Gastroesophageal sphincter (tissue), 3 donors: ENCODE results near the gene GOSR2.

ENCODE experiments used
- POLR2A ChIP-seq, 2 donors: fragments of 450-650 bp; IDR thresholded peaks; one replicate each; pipeline ENCODE4 v1.6.1; 2017; ENCODE audit warnings: antibody characterized with exemption in 2 of 2, mild to moderate bottlenecking in 2 of 2, moderate library complexity in 1 of 2
- POLR2AphosphoS5 ChIP-seq: sonication (generic); formaldehyde crosslinking; IDR thresholded peaks from one replicate; pipeline ENCODE4 v1.6.1; 2017; ENCODE audit warnings: antibody characterized with exemption
- TF ChIP-seq, protein P1 (sequence below), 4 experiments: fragments of 200-600 bp in 2 of 4; fragments of 450-650 bp in 2 of 4; sonication (generic) in 1 of 4; IDR thresholded peaks; one replicate each; pipeline ENCODE4 v1.5.1; 2017 to 2019; ENCODE audit warnings: antibody characterized with exemption in 4 of 4, mild to moderate bottlenecking in 2 of 4, moderate library complexity in 2 of 4

- TF ChIP-seq POLR2A (IDR thresholded peaks at IDR 0.05) (no peak), POLR2AphosphoS5 (no peak)
- TF ChIP-seq, protein P1, sequence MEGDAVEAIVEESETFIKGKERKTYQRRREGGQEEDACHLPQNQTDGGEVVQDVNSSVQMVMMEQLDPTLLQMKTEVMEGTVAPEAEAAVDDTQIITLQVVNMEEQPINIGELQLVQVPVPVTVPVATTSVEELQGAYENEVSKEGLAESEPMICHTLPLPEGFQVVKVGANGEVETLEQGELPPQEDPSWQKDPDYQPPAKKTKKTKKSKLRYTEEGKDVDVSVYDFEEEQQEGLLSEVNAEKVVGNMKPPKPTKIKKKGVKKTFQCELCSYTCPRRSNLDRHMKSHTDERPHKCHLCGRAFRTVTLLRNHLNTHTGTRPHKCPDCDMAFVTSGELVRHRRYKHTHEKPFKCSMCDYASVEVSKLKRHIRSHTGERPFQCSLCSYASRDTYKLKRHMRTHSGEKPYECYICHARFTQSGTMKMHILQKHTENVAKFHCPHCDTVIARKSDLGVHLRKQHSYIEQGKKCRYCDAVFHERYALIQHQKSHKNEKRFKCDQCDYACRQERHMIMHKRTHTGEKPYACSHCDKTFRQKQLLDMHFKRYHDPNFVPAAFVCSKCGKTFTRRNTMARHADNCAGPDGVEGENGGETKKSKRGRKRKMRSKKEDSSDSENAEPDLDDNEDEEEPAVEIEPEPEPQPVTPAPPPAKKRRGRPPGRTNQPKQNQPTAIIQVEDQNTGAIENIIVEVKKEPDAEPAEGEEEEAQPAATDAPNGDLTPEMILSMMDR (IDR thresholded peaks at IDR 0.05), result no peak
These were observed 39.4 kb downstream of the GOSR2 start for GRCh38 chr17:46962374-46962790.
